Left ventricle myocardium inferior (tissue), 1 donor: Measurements from ENCODE around the gene DDX3X. TPM values are rescaled to one million over a fixed set of nuclear protein-coding genes. Genes with fewer than 3 reads are reported as not detected.

Experiments
- DNase-seq: peaks from one replicate; pipeline ENCODE4 v3.0.0-alpha.2; 2020
- H3K27ac ChIP-seq: fragments of 200-600 bp; replicated peaks from 2 replicates; pipeline ENCODE4 v1.8.0; 2021
- H3K27me3 ChIP-seq: fragments of 200-600 bp; 2 replicates; pipeline ENCODE4 v1.8.0; 2021; ENCODE audit warnings: low read depth
- H3K36me3 ChIP-seq: fragments of 200-600 bp; 2 replicates; pipeline ENCODE4 v1.8.0; 2021
- H3K4me1 ChIP-seq: fragments of 200-600 bp; 2 replicates; pipeline ENCODE4 v1.8.0; 2021
- H3K4me3 ChIP-seq: fragments of 200-600 bp; 2 replicates; pipeline ENCODE4 v1.8.0; 2021; ENCODE audit warnings: mild to moderate bottlenecking, moderate library complexity
- H3K9me3 ChIP-seq: fragments of 200-600 bp; replicated peaks from 2 replicates; pipeline ENCODE4 v1.8.0; 2021
- intact Hi-C: fragments of 100-400 bp; cut with micrococcal nuclease; formaldehyde crosslinking; loops from one replicate; pipeline ENCODE4 v1.11.0; 2022
- total RNA-seq: library from RNA; stranded (reverse); fragmentation: NEBNext Ultra II Directional; extraction: Animal tissue kit (Norgen Biotek cat#: 25700); gene quantifications from one replicate; pipeline ENCODE4 v1.2.1, GENCODE V29; 2021
- TF ChIP-seq, protein P1 (sequence below): fragments of 200-600 bp; IDR thresholded peaks from 2 replicates; pipeline ENCODE4 v1.8.0; 2021; ENCODE audit warnings: antibody characterized with exemption, mild to moderate bottlenecking, borderline replicate concordance
- donor health status: DM: no; HTN: yes; CAD: no; lungs with severe emphysema.

DDX3X gene
- total RNA-seq, 1 donor from 2014 or later: 138 TPM

DNA sequence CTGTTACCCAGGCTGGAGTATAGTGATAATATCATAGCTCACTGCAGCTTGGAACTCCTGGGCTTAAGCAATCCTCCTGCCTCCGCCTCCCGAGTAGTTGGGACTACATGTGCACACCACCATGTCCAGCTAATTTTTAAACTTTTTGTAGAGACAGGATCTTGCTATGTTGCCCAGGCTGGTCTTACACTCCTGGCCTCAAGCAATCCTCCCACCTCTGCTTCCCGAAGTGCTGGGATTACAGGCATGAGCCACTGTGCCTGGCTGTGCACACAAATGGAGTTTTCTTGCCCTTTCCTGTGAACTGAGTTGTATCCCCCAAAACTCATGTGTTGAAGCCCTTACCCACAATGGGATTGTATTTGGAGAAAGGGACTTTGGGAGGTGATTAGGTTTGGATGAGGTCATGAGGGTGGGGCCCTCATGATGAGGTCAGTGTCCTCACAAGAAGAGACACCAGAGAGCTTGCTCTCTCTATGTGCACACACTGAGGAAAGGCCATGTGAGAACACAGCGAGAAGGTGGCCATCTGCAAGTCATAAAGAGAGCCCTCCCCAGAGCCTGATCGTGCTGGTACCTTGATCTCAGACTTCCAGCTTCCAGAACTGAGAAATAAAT lies 40.1 kb downstream of the DDX3X start:
- Histone ChIP-seq H3K27ac (no peak overlapping the region), H3K4me3 (no peak overlapping the region), H3K4me1 (no peaks in the 10 kb centered on the region), H3K9me3 (no peaks in the 10 kb centered on the region), H3K36me3 (no peaks in the 10 kb centered on the region), H3K27me3 (no peaks in the 10 kb centered on the region)
- TF ChIP-seq, protein P1, sequence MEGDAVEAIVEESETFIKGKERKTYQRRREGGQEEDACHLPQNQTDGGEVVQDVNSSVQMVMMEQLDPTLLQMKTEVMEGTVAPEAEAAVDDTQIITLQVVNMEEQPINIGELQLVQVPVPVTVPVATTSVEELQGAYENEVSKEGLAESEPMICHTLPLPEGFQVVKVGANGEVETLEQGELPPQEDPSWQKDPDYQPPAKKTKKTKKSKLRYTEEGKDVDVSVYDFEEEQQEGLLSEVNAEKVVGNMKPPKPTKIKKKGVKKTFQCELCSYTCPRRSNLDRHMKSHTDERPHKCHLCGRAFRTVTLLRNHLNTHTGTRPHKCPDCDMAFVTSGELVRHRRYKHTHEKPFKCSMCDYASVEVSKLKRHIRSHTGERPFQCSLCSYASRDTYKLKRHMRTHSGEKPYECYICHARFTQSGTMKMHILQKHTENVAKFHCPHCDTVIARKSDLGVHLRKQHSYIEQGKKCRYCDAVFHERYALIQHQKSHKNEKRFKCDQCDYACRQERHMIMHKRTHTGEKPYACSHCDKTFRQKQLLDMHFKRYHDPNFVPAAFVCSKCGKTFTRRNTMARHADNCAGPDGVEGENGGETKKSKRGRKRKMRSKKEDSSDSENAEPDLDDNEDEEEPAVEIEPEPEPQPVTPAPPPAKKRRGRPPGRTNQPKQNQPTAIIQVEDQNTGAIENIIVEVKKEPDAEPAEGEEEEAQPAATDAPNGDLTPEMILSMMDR: no peak
- intact Hi-C loops: no loop called here
- no peak for DNase-seq

GRCh38 chrX:41377624-41378023 lies 43.7 kb downstream of the DDX3X start:
- Histone ChIP-seq H3K27me3 (no peaks in the 10 kb centered on the region), H3K36me3 (no peaks in the 10 kb centered on the region), H3K9me3 (no peaks in the 10 kb centered on the region), H3K4me1 (no peaks in the 10 kb centered on the region), H3K4me3 (no peak overlapping the region), H3K27ac (no peak overlapping the region)
- intact Hi-C loops: no loop called here
- no peak for DNase-seq
- TF ChIP-seq, protein P1: no peak

DNA sequence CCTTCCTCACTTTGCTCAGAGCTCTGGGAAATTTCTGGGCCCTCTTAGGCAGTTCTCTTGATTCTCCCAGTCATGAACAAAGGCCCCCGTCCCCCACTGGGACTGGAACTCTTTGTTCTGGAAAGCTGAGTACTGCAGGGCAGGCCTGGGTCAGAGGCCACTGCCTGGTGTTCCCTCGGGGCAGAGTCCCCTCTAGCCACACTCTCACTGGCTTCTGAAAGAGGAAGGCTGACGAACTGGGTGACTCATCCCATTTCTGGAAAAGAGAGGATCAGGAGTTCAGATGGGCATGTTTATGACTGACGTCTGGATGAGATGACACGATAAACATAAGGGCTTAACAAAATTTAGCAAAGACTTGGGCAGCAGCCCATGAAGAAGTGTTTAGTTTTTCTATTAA lies 47.7 kb downstream of the DDX3X start:
- H3K27me3 ChIP-seq: no peaks in the 10 kb centered on the region
- no peaks in the 10 kb centered on the region for H3K36me3 ChIP-seq
- H3K4me1 ChIP-seq: no peaks in the 10 kb centered on the region
- H3K4me3 ChIP-seq: no peak overlapping the region
- intact Hi-C loops: no loop called here
- TF ChIP-seq, protein P1: no peak
- H3K9me3 ChIP-seq: no peaks in the 10 kb centered on the region
- H3K27ac ChIP-seq: no peak overlapping the region
- DNase-seq: peak; percentile 20

DNA sequence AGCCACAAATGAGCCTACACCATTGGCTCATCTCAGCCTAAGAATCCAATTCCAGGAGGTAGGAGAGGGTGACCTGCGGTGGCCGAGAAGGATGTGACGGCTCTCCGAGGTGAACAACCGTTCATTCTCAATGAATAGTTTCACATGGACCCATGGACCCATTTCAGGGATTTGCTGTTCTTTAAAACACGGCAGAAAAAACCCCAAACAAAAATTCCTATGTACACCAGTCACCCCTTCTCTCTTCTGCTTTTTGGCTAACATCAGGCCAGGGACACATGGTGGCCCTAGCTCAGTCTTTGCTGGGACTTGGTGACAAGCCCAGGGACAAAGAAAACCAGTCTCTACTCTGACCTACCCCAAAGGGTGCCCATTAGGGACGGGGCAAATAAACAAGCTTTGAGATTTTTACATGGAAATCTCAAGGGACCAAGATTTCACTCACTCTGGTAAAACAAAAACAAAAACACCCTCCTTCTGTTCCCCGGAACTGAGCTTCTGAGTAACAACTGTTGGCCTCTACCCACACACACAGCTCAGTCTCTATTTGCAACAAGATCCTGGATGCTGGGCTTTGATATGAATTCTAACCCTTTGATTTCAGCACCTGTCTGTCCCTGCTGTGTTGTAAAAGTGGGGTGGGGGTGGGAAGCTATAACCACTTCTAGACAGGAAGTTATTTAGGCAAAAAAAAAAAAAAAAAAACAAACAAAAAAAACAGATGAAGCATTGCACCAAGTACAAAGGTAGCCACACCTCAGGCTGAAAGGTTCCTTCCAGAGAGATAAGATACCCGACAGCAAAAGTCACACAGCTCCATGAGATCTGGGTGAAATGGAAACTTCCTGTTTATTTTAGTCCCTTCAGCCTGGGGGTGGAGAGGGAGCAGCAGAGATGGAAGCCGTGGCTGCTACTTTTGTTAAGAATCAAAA lies 49.0 kb downstream of the DDX3X start:
- H3K4me3 ChIP-seq: no peak overlapping the region
- no peaks in the 10 kb centered on the region for H3K27me3 ChIP-seq
- TF ChIP-seq, protein P1: no peak
- DNase-seq: no peak
- no peak overlapping the region for H3K27ac ChIP-seq
- H3K4me1 ChIP-seq: no peaks in the 10 kb centered on the region
- no peaks in the 10 kb centered on the region for H3K36me3 ChIP-seq
- intact Hi-C loops: no loop called here
- H3K9me3 ChIP-seq: no peaks in the 10 kb centered on the region

DNA sequence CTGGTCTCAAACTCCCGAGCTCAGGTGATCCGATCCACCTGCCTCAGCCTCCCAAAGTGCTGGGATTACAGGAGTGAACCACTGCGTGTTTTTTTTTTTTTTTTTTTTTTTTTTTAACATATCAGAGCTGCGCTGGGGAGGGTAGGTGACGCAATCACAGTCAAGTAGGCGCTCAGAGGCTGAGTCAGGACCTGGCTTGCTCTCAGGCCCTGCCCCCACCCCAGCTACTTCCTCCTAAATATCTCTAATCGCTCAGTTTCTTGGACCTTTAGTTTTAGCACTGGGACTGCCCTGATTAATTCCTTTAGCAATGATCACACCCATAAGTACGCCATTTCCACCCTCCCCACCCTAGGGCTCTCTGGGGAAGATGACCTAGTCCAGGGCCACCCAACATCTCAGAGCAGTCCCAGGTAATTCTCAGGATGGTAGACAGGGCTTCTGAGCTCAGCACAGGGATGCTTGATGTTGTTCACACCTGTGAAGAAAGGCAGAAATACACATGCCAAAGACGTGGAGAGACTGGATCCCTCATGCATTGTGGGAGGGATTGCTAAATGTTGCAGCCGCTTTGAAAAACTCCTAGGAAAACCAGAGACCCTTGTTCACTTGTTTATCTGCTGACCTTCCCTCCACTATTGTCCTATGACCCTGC lies 50.2 kb downstream of the DDX3X start:
- no peaks in the 10 kb centered on the region for H3K27me3 ChIP-seq
- H3K4me1 ChIP-seq: no peaks in the 10 kb centered on the region
- DNase-seq: peak; percentile 68
- H3K27ac ChIP-seq: no peak overlapping the region
- TF ChIP-seq, protein P1: no peak
- intact Hi-C loops: no loop called here
- H3K9me3 ChIP-seq: no peaks in the 10 kb centered on the region
- H3K4me3 ChIP-seq: no peak overlapping the region
- H3K36me3 ChIP-seq: no peaks in the 10 kb centered on the region
